ENCODE data around the gene UQCR10.
A peak's percentile ranks its signal among the peaks of the same experiment; 100 is the strongest.

UQCR10 gene

DNA sequence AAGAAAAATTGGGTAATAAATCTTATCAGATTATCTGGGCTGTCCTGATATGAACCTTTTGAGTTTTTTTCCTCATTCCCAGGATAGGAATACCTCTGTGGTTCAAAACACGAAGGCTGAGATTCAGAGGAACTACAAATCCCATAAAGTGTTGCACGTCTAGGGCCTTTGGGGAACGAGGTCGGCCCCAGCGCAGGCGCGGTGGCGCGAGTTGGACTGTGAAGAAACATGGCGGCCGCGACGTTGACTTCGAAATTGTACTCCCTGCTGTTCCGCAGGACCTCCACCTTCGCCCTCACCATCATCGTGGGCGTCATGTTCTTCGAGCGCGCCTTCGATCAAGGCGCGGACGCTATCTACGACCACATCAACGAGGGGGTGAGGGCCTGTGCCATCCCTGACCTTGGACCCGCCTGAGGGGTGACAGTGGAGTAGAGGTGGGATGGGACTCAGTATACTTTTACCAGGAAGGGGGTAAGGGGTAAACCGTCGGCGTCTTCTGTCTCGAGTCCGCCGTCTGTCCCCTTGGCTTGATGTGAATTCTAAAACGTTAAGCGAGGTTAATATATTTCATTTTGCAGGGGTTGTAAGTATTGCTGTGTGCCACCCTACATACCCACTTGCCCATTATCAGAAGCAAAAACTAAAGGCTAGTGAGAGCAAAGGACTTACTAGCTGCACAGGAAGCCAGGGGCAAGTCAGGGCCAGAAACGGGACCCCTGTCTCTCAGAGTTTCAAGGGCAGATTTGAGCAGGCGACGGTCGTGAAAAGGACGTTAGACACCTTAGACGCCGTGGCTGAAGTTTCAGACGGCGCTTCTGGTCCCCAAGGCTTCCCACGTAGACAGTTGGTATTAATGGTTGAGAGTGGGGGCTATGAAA, at the start of gene UQCR10:
UQCR10 (plus strand) TSS at position 199 of the 881 bp plus-strand sequence; CDS start at position 229, 30 bp downstream.
- DNase-seq, result peak; percentile 90

DNA sequence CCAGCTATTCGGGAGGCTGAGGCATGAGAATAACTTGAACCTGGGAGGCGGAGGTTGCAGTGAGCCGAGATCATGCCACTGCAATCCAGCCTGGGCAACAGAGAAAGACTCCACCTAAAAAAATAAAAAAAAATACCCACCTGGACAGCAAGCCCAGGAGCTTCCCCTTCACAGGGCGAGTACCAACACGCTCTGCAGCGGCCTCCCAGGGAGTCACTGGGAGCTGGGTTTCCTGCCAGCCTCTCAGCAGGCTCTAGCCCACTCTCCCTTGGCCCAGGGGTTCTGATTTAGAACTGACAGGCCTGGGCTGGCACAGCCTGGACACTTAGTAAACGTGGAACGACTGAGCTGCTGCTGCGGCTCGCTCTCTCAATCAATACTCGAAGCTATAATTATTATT, 49.4 kb upstream of the UQCR10 start:
- no peak for DNase-seq

DNA sequence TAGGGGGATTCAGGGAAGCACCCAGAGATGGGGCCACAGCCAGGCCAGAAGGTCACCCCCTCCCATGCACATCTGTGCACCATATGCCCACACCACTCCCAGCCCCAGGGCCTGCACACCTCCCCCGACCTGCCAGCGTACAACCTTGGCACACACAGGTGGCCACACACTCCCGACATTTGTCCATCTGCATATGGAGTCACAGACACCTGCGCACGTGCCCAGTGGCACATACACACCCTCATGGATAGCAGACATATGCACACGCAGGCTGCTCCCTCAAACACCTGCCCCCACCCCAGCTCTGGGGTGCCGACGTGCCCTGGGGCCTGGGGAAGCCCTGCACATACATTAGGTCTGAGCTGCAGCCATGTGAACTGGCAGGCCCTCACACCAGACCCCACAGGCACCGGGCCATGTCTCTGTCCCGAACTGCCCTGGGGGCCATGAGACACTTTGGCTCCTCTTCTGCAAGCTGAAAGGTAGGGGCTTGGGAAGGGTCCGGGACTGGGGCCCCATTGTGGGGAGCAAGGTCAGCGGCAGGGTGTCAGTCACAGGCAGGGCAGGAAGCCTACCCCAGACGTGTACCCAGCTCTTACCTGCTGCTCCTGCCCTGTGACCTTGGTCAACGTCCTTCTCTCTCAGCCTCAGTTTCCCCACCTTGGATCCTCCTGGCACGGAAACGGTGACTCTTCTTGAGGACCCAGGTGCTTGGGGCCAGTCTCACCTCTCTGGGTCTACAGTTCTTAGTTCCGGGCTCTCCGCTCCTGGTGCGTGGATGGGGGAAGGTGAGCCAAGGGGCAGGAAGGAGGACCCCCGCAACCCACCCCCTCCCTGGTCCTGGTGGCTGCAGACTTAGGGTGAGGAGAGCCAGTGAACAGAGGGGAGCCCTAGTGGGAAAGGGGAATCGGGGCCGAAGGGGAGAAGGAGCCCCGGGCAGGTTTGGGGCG, 47.9 kb upstream of the UQCR10 start:
- DNase-seq, result no peak

- DNase-seq, result no peak
Measured at GRCh38 chr22:29719899-29720645, 47.1 kb upstream of the UQCR10 start, which contains the start of gene CABP7. TSS of gene CABP7 (plus strand) at chr22:29720003. CDS start at chr22:29720425, 422 bp downstream.

GRCh38 chr22:29720811-29721323, 46.3 kb upstream of the UQCR10 start:
- DNase-seq, result no peak

DNA sequence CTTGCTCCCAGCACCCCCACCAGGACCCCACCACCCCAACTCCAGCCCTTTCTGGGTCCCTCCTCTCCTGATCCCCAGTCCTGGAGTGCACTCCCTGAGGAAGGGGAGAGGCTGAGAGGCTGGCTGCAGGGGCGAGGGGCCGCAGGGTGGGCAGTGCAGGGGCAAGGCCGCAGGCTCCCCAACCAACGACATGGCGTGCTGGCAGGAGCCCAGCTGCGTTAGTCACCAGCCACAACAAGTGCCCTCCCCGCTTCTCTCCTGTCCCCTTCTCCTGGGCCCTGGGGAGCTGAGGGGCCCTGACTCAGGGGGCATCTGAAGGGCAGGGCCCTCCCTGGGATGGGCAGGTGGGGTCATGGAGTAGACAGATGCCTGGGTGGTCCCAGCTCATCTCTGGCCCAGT, 45.0 kb upstream of the UQCR10 start:
- no peak for DNase-seq

GRCh38 chr22:29722587-29722986, 44.6 kb upstream of the UQCR10 start:
- DNase-seq, result no peak

DNA sequence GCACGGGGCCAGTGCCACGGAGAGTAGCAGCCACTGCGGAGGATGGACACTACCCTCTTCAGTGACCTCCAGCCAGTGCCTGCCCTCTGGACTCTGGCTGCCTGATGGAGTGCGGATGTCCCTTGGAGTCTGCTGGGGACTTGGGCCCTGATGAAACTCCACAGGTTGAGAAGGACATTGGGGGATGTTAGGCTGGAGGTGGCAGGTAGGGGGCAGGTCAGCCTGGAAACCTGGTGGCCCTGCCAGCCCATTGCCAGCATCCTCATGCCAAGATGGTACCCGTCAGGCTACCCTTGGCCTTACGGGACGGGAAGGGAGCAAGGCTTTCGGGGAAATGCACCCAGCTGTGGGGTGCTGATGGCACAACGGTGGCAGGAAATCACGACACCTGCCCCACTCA, 43.4 kb upstream of the UQCR10 start:
- no peak for DNase-seq

- no peak for DNase-seq
Measured at GRCh38 chr22:29724843-29725242, 42.3 kb upstream of the UQCR10 start.

DNA sequence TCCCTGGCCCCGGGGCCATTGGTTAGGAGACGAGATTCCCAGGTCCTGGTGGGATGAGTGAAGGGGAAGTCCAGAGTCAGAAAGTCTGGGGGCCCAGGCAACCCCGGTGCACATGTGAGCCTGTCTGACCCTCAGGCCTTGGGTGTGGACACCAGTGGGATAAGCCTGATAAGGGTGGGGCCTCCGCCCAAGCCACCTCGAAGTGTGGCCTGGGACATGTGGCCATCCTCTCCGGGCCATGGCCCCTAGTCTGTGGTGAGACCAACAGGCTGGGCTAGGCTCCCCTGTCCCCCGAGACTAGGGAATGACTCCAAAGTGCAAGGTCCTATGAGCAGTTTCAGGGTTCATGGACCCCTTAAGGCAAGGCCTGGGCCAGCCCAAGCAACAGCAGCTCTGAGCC, 41.1 kb upstream of the UQCR10 start:
- no peak for DNase-seq

DNA sequence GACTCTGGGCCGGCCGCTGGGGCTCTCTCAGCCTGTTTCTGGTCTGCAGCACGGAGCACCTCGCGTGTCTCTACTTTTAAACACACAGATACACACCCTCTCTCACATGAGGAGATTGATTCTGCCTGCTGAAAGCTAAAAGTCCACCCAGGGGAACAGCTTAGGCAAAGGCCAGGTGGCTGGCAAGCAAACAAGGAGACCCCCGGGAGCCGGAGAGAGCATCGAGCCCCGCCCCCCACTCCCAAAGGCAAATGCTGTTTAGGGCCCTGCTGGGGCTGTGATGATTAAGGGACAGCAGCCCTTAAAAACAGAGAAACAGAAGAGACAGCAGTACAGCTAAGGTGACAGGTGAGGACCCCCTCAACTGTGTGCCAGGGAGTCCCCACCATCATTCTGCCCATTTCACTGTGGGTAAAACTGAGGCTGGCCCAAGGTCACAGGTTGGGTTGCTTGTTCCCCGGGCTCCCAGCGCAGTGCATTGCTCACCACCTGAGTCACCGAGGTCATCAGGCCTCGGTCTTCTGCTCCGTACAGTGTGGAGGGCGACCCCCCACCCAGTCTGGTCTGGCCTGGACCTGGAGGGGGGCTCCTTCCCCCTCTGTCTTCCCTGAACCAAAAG, 40.5 kb upstream of the UQCR10 start:
- DNase-seq, result peak; percentile 81

DNA sequence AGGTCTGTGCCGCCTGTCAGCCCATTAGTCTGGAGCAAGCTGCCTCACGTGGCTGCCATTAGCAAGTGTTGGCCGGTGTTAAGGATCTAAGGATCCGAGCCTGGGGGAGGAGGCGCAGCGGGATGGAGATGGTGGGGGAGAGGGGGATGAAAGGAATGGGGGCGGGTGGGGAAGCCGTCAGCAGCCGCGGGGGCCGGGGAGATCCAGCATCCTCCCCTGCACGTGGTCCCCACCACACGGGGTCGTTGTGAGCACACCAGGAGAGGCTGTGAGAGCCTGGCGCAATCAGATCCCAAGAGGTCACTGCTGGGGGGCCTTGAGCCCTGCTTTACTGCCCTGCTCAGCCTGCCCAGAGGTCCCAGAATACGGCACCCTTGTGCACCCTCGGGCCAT, 40.0 kb upstream of the UQCR10 start:
- DNase-seq, result peak; percentile 21

GRCh38 chr22:29729161-29729560, 38.0 kb upstream of the UQCR10 start:
- no peak for DNase-seq

DNA sequence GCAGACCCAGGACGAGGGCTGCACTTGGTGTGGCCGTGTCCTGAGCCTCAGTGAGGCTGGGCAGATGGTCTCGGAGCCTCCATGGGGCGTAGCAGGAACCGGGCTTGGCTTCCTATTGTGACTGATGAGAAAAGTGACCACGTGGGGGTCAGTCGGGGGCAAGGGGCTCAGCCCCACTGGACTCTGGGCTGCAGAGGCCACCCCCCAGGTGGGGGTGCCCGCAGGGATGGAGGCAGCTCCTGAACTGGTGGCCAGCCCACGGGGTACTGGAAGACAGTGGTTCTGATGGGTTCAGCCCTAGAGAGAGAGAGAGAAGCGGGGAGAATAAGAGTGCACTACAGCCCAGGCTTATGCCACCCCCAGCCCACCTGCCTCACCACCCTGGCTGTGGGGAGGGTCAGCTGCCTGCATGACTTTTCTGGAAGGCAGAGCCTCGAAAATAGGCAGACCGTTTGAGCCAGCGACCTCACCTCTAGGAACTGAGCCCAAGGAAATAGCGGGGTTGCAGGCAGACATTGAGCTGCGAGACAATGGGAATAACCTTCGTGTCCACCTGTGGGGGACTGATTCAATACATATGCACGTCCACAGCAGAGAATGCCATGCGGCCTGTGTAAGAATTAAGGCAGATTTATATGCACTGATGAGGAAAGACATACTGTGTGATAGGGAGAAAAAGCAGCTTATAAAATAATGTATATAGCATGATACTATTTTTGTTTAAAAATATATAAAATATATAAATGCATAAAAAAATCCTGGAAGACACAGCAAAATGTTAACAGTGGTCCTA, 35.9 kb upstream of the UQCR10 start:
- no peak for DNase-seq

DNA sequence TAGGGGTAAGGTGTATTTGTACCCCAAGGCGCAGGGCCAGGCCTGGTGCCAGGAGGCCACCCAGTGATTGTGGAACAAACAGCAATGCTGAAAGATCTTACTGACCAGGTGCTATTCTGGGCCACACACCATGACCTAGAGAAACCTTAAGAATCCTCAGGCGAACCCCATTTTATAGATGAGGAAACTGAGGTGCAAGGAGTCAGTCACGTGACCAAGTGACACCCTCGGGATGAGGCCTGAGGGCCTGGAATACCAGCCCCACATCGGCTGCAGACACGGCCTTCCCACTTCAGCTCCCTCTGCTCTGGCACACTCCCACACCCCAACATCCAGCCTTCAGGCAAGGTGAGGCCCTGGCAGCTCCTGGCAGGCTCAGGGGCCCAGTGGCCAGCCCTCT, 34.3 kb upstream of the UQCR10 start:
- DNase-seq, result no peak

- DNase-seq, result peak; percentile 85
Measured at GRCh38 chr22:29733362-29734201, 33.6 kb upstream of the UQCR10 start.

- DNase-seq, result no peak
Measured at GRCh38 chr22:29734406-29734805, 32.8 kb upstream of the UQCR10 start.

GRCh38 chr22:29734838-29735237, 32.3 kb upstream of the UQCR10 start:
- DNase-seq, result no peak

DNA sequence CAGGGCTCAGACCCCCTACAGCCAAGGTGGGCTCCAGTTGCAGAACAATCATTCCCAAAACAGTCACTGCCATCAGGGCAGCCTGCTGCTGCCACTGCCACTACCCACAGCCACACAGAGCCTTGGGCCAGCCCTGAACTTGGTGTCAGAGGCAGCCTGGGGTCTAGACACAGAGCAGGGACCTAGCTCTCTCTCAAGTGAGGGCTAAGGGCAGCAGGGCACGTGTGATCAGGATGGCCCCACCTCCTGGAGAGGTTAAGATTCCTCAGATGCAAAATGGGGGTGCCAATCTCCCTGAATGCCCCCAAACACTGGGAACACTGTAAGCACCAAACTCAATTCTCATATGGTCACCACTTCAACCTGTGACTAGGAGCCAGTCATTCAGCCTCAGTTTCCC, 31.8 kb upstream of the UQCR10 start:
- DNase-seq, result no peak
